Breast epithelium (tissue), 4 donors: ENCODE data around the gene IQGAP2. TPM values are rescaled to one million over a fixed set of nuclear protein-coding genes. Genes with fewer than 3 reads are reported as not detected.

ENCODE experiments used
- DNase-seq, 2 donors: peaks; one replicate each; pipeline ENCODE4 v3.0.0-alpha.2; 2019; ENCODE audit warnings: low spot score in 2 of 2
- H3K27ac ChIP-seq, 2 donors: fragments of 200-600 bp; sonication (generic) in 1 of 2; one replicate each; pipeline ENCODE4 v1.5.1; 2016 to 2019; ENCODE audit warnings: mild to moderate bottlenecking in 1 of 2
- H3K27me3 ChIP-seq, 2 donors: fragments of 200-600 bp; sonication (generic) in 1 of 2; one replicate each; pipeline versions ENCODE4 v1.5.1 to v1.6.0; 2017 to 2019; ENCODE audit warnings: control low read depth in 1 of 2, mild to moderate bottlenecking in 1 of 2
- H3K36me3 ChIP-seq: fragments of 200-600 bp; one replicate; pipeline ENCODE4 v1.5.1; 2019
- H3K4me1 ChIP-seq, 2 donors: fragments of 200-600 bp; sonication (generic); one replicate each; pipeline ENCODE4 v1.5.1; 2016 to 2019; ENCODE audit warnings: control low read depth in 1 of 2
- H3K4me3 ChIP-seq, 3 donors: fragments of 200-600 bp; sonication (generic); 1 replicate in 2 of 3; 2 replicates in 1 of 3; pipeline ENCODE4 v1.5.1; 2016 to 2019; ENCODE audit warnings: mild to moderate bottlenecking in 3 of 3, moderate library complexity in 2 of 3
- H3K9me3 ChIP-seq, 2 donors: fragments of 200-600 bp; sonication (generic) in 1 of 2; one replicate each; pipeline ENCODE4 v1.5.1; 2016 to 2019; ENCODE audit warnings: control low read depth in 1 of 2
- POLR2A ChIP-seq: fragments of 450-650 bp; IDR thresholded peaks from one replicate; pipeline ENCODE4 v1.6.1; 2016; ENCODE audit warnings: antibody characterized with exemption, mild to moderate bottlenecking, moderate library complexity
- POLR2AphosphoS5 ChIP-seq, 3 donors: sonication (generic); formaldehyde crosslinking; IDR thresholded peaks; one replicate each; pipeline ENCODE4 v1.6.1; 2017; ENCODE audit warnings: antibody characterized with exemption in 3 of 3
- intact Hi-C: fragments of 100-400 bp; cut with DNase I; formaldehyde crosslinking; loops from one replicate; pipeline ENCODE4 v1.15.1; 2023; ENCODE audit warnings: low total_unique reads
- total RNA-seq, 3 donors: library from RNA; depleted of rRNA; stranded (reverse); fragments of >200 nt; gene quantifications; one replicate each; pipeline ENCODE4 v1.1.0, GENCODE V29; 2016
- TF ChIP-seq, protein P1 (sequence below), 3 donors: fragments of 450-650 bp; IDR thresholded peaks; one replicate each; pipeline ENCODE4 v1.5.1; 2016 to 2017; ENCODE audit warnings: antibody characterized with exemption in 3 of 3, mild to moderate bottlenecking in 3 of 3, moderate library complexity in 3 of 3

The IQGAP2 gene
- total RNA-seq, 3 donors from 2014 or later, result 31.7 to 70.2 (median 44.6) TPM

DNA sequence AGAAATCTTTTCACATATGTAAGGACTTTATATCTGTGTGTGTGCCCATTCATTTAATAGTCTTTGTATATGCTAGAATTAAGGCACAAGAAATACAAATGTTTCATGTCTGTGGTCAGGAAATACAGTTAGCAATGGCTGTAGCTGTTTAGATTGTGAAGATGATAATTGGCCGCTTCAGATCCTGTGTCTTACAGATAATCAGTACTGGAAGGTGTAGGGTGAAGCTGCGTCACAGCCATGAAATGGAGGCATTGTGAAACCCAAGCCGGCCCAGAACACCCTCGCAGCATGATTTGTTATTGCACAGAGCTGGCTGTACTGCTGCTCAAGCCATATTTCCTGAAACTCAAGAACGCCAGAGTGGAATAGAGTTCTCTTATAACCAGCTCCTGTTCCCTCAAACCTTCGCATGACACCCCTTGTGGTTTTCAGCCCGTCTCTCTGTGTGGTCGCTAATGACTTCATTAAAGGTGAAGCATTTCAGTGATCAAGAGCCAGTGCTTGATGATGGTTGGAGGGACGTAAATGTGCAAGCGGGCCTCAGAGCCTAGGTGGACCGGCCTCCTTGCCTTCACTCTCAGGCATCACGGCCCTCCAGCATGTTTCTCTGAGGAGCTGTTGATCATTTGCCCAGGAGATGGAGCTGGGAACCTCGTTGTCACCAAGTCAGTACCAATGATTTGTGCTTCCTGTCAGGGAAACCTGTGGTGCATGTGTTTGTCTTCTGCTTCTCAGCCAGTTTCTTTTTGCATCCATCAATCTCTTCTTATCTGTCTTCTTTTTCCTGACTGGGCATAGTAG lies 140.0 kb downstream of the IQGAP2 start:
- H3K9me3 ChIP-seq, result no peaks in the 10 kb centered on the region
- H3K27me3 ChIP-seq, result no peaks in the 10 kb centered on the region
- H3K27ac ChIP-seq, result peak overlapping the region; percentile 44 to 60
- no peaks in the 10 kb centered on the region for H3K4me1 ChIP-seq
- DNase-seq, result no peak
- TF ChIP-seq POLR2A (no peak), POLR2AphosphoS5 (IDR thresholded peaks at IDR 0.05) (no peak)
- TF ChIP-seq, protein P1, sequence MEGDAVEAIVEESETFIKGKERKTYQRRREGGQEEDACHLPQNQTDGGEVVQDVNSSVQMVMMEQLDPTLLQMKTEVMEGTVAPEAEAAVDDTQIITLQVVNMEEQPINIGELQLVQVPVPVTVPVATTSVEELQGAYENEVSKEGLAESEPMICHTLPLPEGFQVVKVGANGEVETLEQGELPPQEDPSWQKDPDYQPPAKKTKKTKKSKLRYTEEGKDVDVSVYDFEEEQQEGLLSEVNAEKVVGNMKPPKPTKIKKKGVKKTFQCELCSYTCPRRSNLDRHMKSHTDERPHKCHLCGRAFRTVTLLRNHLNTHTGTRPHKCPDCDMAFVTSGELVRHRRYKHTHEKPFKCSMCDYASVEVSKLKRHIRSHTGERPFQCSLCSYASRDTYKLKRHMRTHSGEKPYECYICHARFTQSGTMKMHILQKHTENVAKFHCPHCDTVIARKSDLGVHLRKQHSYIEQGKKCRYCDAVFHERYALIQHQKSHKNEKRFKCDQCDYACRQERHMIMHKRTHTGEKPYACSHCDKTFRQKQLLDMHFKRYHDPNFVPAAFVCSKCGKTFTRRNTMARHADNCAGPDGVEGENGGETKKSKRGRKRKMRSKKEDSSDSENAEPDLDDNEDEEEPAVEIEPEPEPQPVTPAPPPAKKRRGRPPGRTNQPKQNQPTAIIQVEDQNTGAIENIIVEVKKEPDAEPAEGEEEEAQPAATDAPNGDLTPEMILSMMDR (IDR thresholded peaks at IDR 0.05), result no peak
- intact Hi-C loops, result no loop called here
- no peaks in the 10 kb centered on the region for H3K36me3 ChIP-seq
- H3K4me3 ChIP-seq, result no peak overlapping the region

DNA sequence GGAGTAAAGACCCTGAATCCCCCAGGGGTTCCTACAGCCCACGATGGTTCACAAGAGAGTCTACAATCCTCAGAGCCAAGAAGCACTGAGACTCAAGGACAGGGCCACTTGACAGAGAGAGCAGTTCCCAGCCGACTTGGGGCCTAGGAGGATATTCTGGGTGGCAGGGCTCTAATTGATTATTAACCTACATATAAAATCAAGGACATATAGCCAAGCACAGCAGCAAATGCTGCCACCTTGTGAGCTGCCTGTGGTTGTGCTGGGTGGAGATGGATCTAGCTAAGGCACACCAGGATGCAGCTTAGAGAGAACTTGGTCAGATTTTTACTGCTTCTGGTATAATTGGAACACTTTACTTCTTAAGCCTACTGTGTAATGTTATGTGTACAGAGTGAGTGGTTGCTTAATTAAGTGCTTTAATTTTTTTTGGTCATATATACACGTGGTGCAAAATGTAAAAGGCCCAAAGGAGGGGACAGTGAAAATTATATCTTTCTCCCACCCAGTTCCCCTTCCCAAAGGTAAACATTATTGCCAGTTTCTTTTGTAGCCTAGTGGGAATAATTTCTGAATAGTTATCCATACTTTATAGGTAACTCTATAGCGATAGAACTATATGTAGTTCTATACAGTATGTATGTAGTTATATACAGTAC lies 141.3 kb downstream of the IQGAP2 start:
- no peaks in the 10 kb centered on the region for H3K27me3 ChIP-seq

DNA sequence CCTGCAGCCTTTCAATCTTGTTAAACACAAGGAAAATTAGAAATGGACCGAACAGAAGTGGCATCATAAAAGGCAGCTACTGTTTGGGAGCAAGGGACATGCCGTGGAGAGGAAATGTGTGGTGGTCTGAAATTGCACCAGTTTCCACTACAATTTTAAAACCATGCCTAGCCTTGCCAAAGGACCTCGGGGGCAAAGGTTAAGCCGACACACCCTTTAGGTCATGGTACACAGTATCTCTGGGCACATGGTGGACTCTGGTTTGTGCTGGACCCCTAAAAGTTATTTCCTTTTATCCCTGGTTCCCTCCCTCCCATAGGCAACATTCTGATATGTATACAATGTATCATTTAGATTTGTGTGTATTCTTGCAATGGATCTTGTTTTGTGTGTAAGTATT lies 142.1 kb downstream of the IQGAP2 start:
- DNase-seq, result no peak
- Histone ChIP-seq H3K4me1 (no peaks in the 10 kb centered on the region), H3K9me3 (no peaks in the 10 kb centered on the region), H3K27me3 (no peaks in the 10 kb centered on the region), H3K36me3 (no peaks in the 10 kb centered on the region), H3K4me3 (no peak overlapping the region), H3K27ac (no peak overlapping the region)
- intact Hi-C loops, result no loop called here
- TF ChIP-seq, protein P1 (IDR thresholded peaks at IDR 0.05), result no peak

More for the DNA sequence above, 141.3 kb downstream of the IQGAP2 start:
- TF ChIP-seq POLR2A (no peak), POLR2AphosphoS5 (IDR thresholded peaks at IDR 0.05) (no peak)
- TF ChIP-seq, protein P1 (IDR thresholded peaks at IDR 0.05), result peak in 2 of 3 donors; percentile 35 to 41
- no peaks in the 10 kb centered on the region for H3K36me3 ChIP-seq
- intact Hi-C loops, result no loop called here
- H3K27ac ChIP-seq, result peak overlapping the region in 1 of 2 donors; percentile 26
- H3K4me3 ChIP-seq, result no peak overlapping the region
- H3K4me1 ChIP-seq, result no peaks in the 10 kb centered on the region
- H3K9me3 ChIP-seq, result no peaks in the 10 kb centered on the region
- DNase-seq, result no peak

DNA sequence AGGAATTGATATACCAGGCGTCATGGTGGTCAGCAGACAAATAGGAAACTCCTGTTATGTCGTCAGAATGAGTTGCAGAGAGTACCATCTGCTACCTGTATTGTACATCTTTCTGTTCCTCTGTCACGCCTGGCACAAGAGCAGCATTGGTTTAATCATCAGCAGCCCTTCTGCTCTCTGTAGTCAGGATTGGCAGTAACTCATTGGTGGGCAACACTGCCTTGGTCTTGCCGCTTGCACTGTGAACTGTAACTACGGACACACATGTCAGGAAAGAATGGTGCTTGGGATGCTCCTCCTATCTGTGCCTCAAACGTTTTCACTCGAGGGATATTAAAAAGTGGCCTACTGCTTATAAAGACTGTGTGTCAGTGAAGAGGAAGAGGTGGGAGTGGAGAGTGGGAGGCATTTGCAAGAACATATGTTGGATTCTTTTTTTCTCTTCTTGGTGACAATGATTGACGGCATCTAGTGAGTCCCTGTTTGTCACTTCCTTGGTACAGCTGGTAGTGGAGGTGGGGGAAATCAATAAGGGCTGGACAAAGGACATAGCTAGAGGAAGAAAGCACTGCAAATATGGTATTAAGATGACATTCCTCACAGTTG lies 143.5 kb downstream of the IQGAP2 start:
- Histone ChIP-seq H3K27ac (peak overlapping the region; percentile 65), H3K9me3 (no peaks in the 10 kb centered on the region), H3K36me3 (no peaks in the 10 kb centered on the region), H3K4me1 (no peaks in the 10 kb centered on the region), H3K4me3 (no peak overlapping the region), H3K27me3 (no peaks in the 10 kb centered on the region)
- intact Hi-C loops, result no loop called here
- TF ChIP-seq POLR2AphosphoS5 (IDR thresholded peaks at IDR 0.05), result no peak
- no peak for DNase-seq

DNA sequence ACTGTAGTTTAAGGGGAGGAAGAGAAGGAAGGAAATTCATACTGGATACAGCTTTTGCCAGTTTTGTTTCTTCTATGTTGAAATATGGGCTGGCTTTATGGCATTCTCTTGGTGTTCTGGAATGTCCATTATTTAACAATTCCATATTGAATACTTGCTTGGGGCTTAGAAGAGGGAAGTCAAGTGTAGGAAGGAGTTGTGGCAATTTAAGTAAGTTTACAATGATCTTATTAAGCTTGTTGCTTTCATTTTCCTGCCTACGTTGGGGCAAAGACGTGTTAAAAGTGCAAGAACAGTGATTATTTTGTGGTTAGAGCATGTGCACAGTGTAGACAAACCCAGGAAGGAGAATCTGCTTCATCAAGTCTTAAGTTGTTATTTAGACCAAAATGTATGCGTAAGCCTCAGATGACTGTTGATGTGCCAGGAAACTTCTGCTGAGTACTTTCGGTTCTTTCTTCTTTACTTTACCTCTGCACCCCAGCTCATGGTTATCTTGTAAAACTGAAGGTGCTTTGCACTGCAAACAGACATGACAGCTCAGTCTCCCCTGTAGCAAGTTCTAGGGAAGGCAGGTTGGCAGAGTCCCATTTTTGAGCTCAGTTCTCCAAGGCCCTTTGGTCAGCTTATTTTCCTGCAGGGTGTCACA lies 144.3 kb downstream of the IQGAP2 start:
- peak overlapping the region; percentile 65 for H3K27ac ChIP-seq
- H3K27me3 ChIP-seq, result no peaks in the 10 kb centered on the region
- DNase-seq, result no peak
- no peaks in the 10 kb centered on the region for H3K4me1 ChIP-seq
- peak overlapping the region in 1 of 3 donors; percentile 31 for H3K4me3 ChIP-seq
- intact Hi-C loops, result no loop called here
- no peaks in the 10 kb centered on the region for H3K36me3 ChIP-seq
- TF ChIP-seq POLR2AphosphoS5 (IDR thresholded peaks at IDR 0.05) (no peak), POLR2A (no peak)
- TF ChIP-seq, protein P1 (IDR thresholded peaks at IDR 0.05), result no peak
- H3K9me3 ChIP-seq, result no peaks in the 10 kb centered on the region
